Ishikawa (cell line): Measurements from ENCODE around the gene FOXD1.
A peak's percentile ranks its signal among the peaks of the same experiment; 100 is the strongest.

ENCODE experiments used
- CEBPB ChIP-seq: IDR thresholded peaks from 2 replicates; pipeline ENCODE4 v1.6.1; 2012
- CREB1 ChIP-seq: IDR thresholded peaks from 2 replicates; pipeline ENCODE4 v1.6.1; 2012; ENCODE audit warnings: low read depth
- EGR1 ChIP-seq: IDR thresholded peaks from 2 replicates; pipeline ENCODE4 v1.6.1; 2012
- EP300 ChIP-seq: IDR thresholded peaks from 2 replicates; pipeline ENCODE4 v1.6.1; 2012; ENCODE audit warnings: borderline replicate concordance
- FOXM1 ChIP-seq: IDR thresholded peaks from 2 replicates; pipeline ENCODE4 v1.6.1; 2012; ENCODE audit warnings: low read depth, borderline replicate concordance
- NFIC ChIP-seq: IDR thresholded peaks from 2 replicates; pipeline ENCODE4 v1.6.1; 2012
- RAD21 ChIP-seq: IDR thresholded peaks from 2 replicates; pipeline ENCODE4 v1.6.1; 2012; ENCODE audit warnings: low read depth
- REST ChIP-seq: IDR thresholded peaks from 2 replicates; pipeline ENCODE4 v1.6.1; 2012; ENCODE audit warnings: low read depth, mild to moderate bottlenecking
- TAF1 ChIP-seq: IDR thresholded peaks from 2 replicates; pipeline ENCODE4 v1.6.1; 2012; ENCODE audit warnings: low read depth, mild to moderate bottlenecking
- TCF12 ChIP-seq: IDR thresholded peaks from 2 replicates; pipeline ENCODE4 v1.6.1; 2012; ENCODE audit warnings: low read depth
- TEAD4 ChIP-seq: IDR thresholded peaks from 2 replicates; pipeline ENCODE4 v1.6.1; 2012
- YY1 ChIP-seq: IDR thresholded peaks from 2 replicates; pipeline ENCODE4 v1.6.1; 2012; ENCODE audit warnings: low read depth
- ZBTB7A ChIP-seq: IDR thresholded peaks from 2 replicates; pipeline ENCODE4 v1.6.1; 2012; ENCODE audit warnings: low read depth
- TF ChIP-seq, protein P1 (sequence below): IDR thresholded peaks from 2 replicates; pipeline ENCODE4 v1.6.1; 2012
- TF ChIP-seq, protein P2 (sequence below): IDR thresholded peaks from 2 replicates; pipeline ENCODE4 v1.6.1; 2012

FOXD1 gene

GRCh38 chr5:73441378-73441777, 7.2 kb downstream of the FOXD1 start:
- no peak for TF ChIP-seq TCF12
- TF ChIP-seq ZBTB7A: no peak
- TF ChIP-seq, protein P1, sequence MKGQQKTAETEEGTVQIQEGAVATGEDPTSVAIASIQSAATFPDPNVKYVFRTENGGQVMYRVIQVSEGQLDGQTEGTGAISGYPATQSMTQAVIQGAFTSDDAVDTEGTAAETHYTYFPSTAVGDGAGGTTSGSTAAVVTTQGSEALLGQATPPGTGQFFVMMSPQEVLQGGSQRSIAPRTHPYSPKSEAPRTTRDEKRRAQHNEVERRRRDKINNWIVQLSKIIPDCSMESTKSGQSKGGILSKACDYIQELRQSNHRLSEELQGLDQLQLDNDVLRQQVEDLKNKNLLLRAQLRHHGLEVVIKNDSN: no peak
- no peak for TF ChIP-seq TEAD4

GRCh38 chr5:73440262-73440661, 8.3 kb downstream of the FOXD1 start:
- TF ChIP-seq RAD21 (no peak), TAF1 (no peak), CEBPB (no peak), YY1 (no peak), EP300 (no peak), FOXM1 (no peak)

DNA sequence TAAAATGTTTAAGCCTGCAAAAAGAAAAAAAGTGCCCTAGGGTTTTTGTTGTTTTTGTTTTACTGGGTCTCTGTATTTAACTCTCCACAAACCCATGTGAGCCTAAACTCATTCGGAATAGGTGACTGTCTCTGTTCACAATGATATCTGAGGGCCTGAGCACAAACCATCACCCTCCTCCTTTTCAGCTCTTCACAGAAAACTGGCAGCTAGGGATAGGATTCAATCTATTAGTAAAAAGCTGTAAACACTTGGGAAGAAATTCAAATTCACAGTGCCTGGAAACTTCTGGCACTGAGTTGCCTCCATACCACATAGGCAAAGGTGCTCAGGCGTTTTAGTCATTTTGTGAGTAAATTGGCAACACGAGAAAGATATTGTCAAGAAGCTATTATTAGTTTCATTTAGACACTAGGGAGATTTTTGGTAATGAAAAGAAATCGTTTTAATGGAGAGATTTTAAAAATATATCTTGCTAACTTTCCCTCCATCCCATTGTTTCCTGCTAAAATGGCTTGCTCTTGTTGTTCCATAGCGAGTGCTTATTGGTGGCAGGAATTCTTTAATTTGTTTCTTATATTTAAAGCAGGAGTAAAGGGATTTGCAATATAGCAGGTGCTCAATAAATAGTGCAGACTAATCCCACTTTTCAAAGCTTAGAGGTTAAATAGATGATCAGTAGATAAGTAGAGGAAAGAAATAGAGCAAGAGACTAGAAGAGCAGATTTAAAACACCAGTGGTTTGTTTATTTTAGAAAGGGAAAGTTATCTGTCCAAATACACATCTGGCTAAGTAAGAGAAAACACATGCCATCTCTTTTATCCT, 9.7 kb downstream of the FOXD1 start:
- TF ChIP-seq ZBTB7A (no peak), TAF1 (no peak), EP300 (no peak), CEBPB (no peak), CREB1 (no peak)

DNA sequence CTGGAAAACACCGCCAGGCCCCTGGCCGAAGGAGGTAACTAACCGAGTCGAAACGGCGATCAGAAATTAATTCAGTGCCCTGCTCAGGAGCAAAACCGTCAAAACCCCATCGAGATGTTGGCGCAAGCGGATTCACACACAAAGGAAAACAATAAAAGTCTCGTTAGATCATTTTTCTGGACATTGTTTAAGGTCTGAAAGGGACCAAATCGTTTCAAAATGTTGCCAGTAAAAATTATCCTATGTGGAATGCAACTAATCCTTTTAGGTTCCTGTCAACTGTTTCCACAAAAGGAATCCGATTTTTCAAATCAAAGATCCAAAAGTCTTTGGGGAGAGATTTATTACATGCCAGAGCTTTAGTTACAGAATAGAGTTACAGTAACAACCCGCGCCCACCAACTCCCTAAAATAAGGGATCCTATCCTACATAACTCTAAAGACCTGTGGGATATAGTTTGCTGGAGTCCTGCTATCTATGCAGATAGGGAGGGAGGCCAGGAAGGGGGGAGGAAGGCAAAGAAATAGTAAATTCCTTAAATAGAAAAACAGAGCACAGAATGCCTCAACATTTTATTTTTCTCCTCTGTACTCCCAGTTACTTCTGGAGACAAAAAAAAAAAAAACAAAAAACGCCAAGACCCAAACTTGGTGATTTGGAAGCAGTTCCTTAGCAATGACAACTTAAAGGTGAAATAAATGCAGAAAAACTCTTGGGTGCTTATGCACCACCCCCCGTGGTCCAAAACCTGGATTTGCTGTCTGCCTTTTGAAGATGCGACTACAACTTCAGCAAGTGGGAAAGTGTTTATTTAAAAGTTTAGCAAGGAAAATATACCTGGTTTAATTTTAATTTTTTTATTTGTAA, 10.6 kb downstream of the FOXD1 start:
- no peak for TF ChIP-seq TAF1
- TF ChIP-seq, protein P1: no peak
- no peak for TF ChIP-seq TEAD4
- no peak for TF ChIP-seq CREB1
- TF ChIP-seq FOXM1: no peak
- no peak for TF ChIP-seq CEBPB
- no peak for TF ChIP-seq TCF12
- no peak for TF ChIP-seq NFIC
- TF ChIP-seq ZBTB7A: no peak
- TF ChIP-seq YY1: no peak
- TF ChIP-seq REST: no peak
- no peak for TF ChIP-seq EGR1
- TF ChIP-seq EP300: no peak
- no peak for TF ChIP-seq RAD21
- TF ChIP-seq, protein P2, sequence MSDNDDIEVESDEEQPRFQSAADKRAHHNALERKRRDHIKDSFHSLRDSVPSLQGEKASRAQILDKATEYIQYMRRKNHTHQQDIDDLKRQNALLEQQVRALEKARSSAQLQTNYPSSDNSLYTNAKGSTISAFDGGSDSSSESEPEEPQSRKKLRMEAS: no peak

- TF ChIP-seq CREB1: no peak
- TF ChIP-seq YY1: no peak
- no peak for TF ChIP-seq EGR1
- no peak for TF ChIP-seq REST
- TF ChIP-seq EP300: peak; percentile 57
- TF ChIP-seq RAD21: peak; percentile 42
- peak; percentile 43; the same call in 1 of the 2 replicates for TF ChIP-seq TAF1
- peak; percentile 57; the same call in 1 of the 2 replicates for TF ChIP-seq FOXM1
- TF ChIP-seq, protein P2: 0 out of 2 replicates have a peak, but pooled peaks have one; percentile 8
- peak; percentile 37; the same call in 1 of the 2 replicates for TF ChIP-seq NFIC
- TF ChIP-seq TEAD4: peak; percentile 81
- no peak; the same call in 1 of the 2 replicates for TF ChIP-seq CEBPB
- TF ChIP-seq TCF12: peak; percentile 84
- TF ChIP-seq ZBTB7A: no peak; the same call in 1 of the 2 replicates
- TF ChIP-seq, protein P1: no peak
Measured at GRCh38 chr5:73437101-73437776, 11.3 kb downstream of the FOXD1 start.
